ENCODE results near the gene RPTOR.

The RPTOR gene

DNA sequence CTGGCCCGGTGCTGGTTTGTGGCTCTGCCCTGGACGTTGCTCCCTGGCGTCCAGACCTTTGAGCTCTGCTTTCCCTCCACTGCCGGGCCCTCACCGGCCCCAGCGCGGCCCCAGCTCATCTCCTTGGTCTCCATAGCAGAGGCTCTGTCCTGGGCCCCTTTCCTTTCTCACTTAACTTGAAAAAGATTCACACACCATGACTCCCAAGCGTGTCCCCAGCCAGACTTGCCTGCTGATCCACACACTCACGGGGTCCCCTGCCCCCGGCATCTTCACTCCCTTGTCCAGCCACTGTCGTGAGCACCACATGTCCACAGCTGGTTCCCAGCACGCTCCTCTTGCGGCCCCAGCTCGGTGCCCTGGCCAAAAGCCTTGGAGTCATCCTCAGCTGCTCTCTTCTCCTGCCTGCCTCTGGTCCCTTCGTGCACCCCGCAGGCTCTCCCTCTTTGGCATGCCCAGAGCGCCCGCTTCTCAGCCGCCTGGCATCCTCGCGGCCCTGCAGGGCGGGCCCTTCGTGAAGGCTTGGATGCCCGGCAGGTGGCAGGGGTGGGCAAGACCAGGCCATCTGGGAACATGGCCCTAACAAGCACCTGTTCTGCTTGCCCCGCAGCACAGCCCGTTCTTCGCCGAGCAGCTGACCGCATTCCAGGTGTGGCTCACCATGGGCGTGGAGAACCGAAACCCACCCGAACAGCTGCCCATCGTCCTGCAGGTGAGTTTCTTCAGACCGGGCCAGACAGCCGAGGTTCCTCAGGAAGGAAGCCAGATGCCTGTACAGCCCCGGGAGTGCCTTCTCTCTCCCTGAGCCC lies 301.4 kb downstream of the RPTOR start:
- POLR2A ChIA-PET, result no interaction called here
- DNase-seq (ENCODE audit: low read depth, low spot score), result no peak
- H3K4me3 ChIP-seq (ENCODE audit: low read depth, low read length), result no peak overlapping the region
- CTCF ChIA-PET, result no interaction called here
- TF ChIP-seq, protein P1, sequence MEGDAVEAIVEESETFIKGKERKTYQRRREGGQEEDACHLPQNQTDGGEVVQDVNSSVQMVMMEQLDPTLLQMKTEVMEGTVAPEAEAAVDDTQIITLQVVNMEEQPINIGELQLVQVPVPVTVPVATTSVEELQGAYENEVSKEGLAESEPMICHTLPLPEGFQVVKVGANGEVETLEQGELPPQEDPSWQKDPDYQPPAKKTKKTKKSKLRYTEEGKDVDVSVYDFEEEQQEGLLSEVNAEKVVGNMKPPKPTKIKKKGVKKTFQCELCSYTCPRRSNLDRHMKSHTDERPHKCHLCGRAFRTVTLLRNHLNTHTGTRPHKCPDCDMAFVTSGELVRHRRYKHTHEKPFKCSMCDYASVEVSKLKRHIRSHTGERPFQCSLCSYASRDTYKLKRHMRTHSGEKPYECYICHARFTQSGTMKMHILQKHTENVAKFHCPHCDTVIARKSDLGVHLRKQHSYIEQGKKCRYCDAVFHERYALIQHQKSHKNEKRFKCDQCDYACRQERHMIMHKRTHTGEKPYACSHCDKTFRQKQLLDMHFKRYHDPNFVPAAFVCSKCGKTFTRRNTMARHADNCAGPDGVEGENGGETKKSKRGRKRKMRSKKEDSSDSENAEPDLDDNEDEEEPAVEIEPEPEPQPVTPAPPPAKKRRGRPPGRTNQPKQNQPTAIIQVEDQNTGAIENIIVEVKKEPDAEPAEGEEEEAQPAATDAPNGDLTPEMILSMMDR (IDR thresholded peaks at IDR 0.05; ENCODE audit: insufficient read depth, low read length, missing control alignments), result no peak

DNA sequence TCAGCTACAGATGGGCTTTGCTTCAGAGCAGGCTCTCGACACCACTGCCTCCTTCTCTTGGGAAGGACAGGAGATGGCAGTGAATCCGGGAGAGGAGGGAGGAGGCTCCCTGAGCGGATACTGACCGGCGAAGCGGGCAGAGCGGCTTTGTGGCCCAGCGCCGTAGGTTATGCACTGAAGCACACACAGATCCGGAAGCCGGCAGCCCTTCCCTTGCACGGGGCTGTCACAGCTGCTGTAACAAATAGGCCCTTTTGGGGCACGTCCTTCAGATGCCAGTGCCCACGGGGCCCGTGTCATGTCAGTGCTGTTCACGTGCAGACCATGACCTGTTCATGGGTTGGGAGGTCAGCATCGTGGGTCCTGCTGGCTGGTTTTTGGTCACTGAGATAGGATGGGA lies 302.3 kb downstream of the RPTOR start:
- TF ChIP-seq, protein P1 (IDR thresholded peaks at IDR 0.05; ENCODE audit: insufficient read depth, low read length, missing control alignments), result no peak
- ChIA-PET CTCF (no interaction called here), POLR2A (no interaction called here)
- H3K4me3 ChIP-seq (ENCODE audit: low read depth, low read length), result no peak overlapping the region
- DNase-seq (ENCODE audit: low read depth, low spot score), result no peak

DNA sequence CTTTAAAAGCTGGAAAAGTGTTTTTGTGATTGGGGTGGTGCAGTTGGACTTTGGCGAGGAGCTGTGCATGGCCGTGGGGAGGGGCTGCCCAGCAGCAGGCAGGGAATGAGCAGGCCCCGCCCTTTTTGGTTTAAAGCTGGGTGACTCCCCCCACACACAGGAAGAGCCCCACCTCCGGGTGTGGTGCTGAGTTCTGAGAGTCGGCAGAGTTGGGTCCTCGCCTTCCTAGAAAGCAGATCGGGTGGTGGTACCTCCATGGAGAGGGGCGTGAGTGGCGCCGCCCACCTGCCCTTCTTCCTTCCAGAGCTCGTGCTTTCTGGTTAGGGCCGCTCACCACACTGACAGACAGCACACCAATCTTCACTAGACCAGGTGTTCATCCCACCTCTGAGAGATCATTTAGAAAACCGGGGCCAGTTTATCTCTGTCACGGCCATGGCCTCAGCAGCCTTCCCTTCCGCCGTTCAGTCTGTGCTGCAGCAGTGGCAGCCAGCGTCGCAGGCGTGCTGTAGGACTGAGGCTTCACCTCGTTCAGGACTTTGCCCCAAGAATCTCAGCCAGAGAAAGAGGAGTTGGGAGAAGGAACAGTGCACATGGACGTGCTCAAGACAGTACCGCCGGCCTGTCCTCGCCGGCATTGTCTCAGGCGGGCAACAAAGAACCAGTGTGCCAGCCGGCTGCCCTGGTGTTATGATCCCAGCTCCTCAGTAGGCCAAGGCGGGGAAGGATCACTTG lies 303.0 kb downstream of the RPTOR start:
- DNase-seq (ENCODE audit: low read depth, low spot score), result no peak
- ChIA-PET CTCF (interaction anchor here (0.8 kb wide), 1 partner anchor 17 kb away, joined by 3 read pairs; no protein-coding TSS in a partner anchor), POLR2A (no interaction called here)
- TF ChIP-seq, protein P1 (IDR thresholded peaks at IDR 0.05; ENCODE audit: insufficient read depth, low read length, missing control alignments), result no peak
- no peak overlapping the region for H3K4me3 ChIP-seq (ENCODE audit: low read depth, low read length)

DNA sequence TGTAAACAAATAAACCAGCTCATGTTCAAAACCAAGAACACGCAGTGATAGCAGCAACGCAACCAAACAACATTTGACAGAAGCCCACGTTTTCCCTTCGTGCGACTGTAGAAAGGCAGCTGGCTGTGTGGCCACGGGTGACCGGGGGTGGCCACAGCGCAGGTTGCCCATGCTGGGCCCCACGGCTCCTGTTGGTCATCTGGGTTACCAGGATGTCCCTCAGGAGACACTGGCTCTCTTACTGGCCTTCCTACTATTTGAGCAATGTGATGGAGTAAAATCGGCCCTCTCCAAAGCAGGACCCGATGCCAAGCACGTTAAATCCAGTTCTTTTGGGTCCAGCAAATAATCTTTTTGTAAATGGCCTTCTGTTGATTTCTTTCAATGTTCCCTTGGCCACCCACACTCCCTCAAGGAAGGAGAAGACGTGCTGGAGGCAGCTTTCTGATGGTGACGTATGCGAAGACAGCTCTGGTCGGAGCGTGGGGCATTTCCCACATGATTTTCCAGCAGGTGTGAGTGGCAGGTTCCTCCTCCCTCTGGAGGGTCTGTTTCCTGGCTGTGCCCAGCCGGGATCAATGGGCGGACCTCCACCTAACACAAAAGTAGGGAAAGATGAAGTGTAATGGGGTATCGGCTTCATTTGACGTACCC lies 303.9 kb downstream of the RPTOR start:
- no peak for DNase-seq (ENCODE audit: low read depth, low spot score)
- ChIA-PET CTCF (no interaction called here), POLR2A (no interaction called here)
- TF ChIP-seq, protein P1 (IDR thresholded peaks at IDR 0.05; ENCODE audit: insufficient read depth, low read length, missing control alignments), result no peak
- no peak overlapping the region for H3K4me3 ChIP-seq (ENCODE audit: low read depth, low read length)

DNA sequence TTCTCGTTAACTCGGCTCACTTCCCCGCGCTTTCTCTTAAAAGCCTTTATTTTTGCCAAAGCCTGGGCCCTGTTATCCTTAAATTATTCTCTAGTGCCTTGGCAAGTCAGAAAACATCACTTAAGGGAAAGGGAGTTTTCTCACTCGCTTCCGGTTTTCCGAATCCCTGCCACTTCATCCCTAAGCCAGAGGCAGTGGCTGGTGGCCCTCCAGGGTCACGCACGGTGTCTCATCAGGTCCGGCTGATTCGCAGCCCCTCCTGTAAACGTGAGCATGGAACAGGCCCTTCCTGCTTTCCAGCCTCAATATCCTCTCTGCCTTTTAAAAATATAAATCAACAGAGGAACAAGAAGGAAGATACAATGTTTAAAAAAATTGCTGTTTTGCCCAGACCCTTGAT lies 304.5 kb downstream of the RPTOR start:
- POLR2A ChIA-PET, result no interaction called here
- DNase-seq (ENCODE audit: low read depth, low spot score), result no peak
- TF ChIP-seq, protein P1 (IDR thresholded peaks at IDR 0.05; ENCODE audit: insufficient read depth, low read length, missing control alignments), result no peak
- H3K4me3 ChIP-seq (ENCODE audit: low read depth, low read length), result no peak overlapping the region
- CTCF ChIA-PET, result no interaction called here

DNA sequence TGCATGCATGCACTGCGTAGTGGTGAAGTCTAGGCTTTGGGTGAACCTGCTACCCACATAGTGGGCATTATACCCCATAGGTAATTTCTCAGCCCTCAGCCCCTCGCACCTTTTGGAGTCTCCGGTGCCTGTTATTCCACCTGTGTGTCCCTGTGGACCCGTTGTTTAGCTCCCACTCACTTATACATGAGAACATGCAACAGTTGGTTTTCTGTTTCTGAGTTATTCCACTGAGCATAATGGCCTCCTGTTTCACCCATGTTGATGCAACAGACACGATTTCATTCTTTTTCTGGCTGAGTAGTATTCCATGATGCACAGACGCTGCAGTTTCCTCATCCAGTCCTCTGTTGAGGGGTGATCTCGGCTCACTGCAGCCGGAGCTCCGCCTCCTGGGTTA lies 305.5 kb downstream of the RPTOR start:
- CTCF ChIA-PET, result interaction anchor here (1.3 to 1.9 kb wide), 2 partner anchors 9 to 14 kb away, joined by 3 to 4 read pairs; no protein-coding TSS in a partner anchor
- POLR2A ChIA-PET, result no interaction called here
- no peak overlapping the region for H3K4me3 ChIP-seq (ENCODE audit: low read depth, low read length)
- DNase-seq (ENCODE audit: low read depth, low spot score), result no peak
- TF ChIP-seq, protein P1 (IDR thresholded peaks at IDR 0.05; ENCODE audit: insufficient read depth, low read length, missing control alignments), result no peak
